KMS-11 (cell line): ENCODE results near the gene CACNA1G.

Experiments
- H2AFZ ChIP-seq: fragments of 200-600 bp; sonication (generic); 2 replicates; pipeline ENCODE4 v1.6.1; 2016; ENCODE audit warnings: antibody characterized with exemption, mixed run types, low read depth
- H3K27ac ChIP-seq: fragments of 200-600 bp; sonication (generic); 2 replicates; pipeline ENCODE4 v1.6.1; 2016; ENCODE audit warnings: mild to moderate bottlenecking, mixed run types
- H3K27me3 ChIP-seq: fragments of 200-600 bp; sonication (generic); 2 replicates; pipeline ENCODE4 v1.6.1; 2017; ENCODE audit warnings: mild to moderate bottlenecking, low read depth, mixed run types, moderate library complexity; ENCODE audit not compliant: insufficient read depth
- H3K36me3 ChIP-seq: fragments of 200-600 bp; sonication (generic); 2 replicates; pipeline ENCODE4 v1.6.1; 2017; ENCODE audit warnings: mild to moderate bottlenecking, mixed run types; ENCODE audit not compliant: insufficient read depth
- H3K4me1 ChIP-seq: fragments of 200-600 bp; sonication (generic); 2 replicates; pipeline ENCODE4 v1.6.1; 2016; ENCODE audit warnings: mild to moderate bottlenecking, low read depth, mixed run types; ENCODE audit not compliant: poor library complexity, severe bottlenecking
- H3K4me2 ChIP-seq: fragments of 200-600 bp; sonication (generic); 2 replicates; pipeline ENCODE4 v1.7.0; 2016; ENCODE audit warnings: mild to moderate bottlenecking, mixed run types
- H3K4me3 ChIP-seq: fragments of 200-600 bp; sonication (generic); IDR thresholded peaks from 2 replicates; pipeline ENCODE4 v1.6.1; 2017; ENCODE audit warnings: low read depth, low read length, mixed read lengths; ENCODE audit not compliant: insufficient read depth
- H3K79me2 ChIP-seq: fragments of 200-600 bp; sonication (generic); 2 replicates; pipeline ENCODE4 v1.6.1; 2016; ENCODE audit warnings: low read depth, mixed run types; ENCODE audit not compliant: insufficient read depth
- H3K9ac ChIP-seq: fragments of 200-600 bp; sonication (generic); 2 replicates; pipeline ENCODE4 v1.6.1; 2016; ENCODE audit warnings: mild to moderate bottlenecking, mixed run types
- H4K20me1 ChIP-seq: fragments of 200-600 bp; sonication (generic); 2 replicates; pipeline ENCODE4 v1.6.1; 2016; ENCODE audit warnings: mild to moderate bottlenecking, mixed run types; ENCODE audit not compliant: insufficient read depth
- TF ChIP-seq, protein P1 (sequence below): fragments of 200-600 bp; sonication (generic); conservative IDR thresholded peaks from 2 replicates; pipeline ENCODE4 v1.6.1; 2017; ENCODE audit warnings: low read depth, mild to moderate bottlenecking, antibody characterized with exemption, low read length, moderate library complexity, mixed read lengths

The CACNA1G gene

GRCh38 chr17:50523208-50523607, 37.3 kb upstream of the CACNA1G start:
- H3K27ac ChIP-seq, result no peak overlapping the region
- no peaks in the 10 kb centered on the region for H3K79me2 ChIP-seq
- H3K4me1 ChIP-seq, result peaks cover 6% of the 10 kb centered on the region
- TF ChIP-seq, protein P1, sequence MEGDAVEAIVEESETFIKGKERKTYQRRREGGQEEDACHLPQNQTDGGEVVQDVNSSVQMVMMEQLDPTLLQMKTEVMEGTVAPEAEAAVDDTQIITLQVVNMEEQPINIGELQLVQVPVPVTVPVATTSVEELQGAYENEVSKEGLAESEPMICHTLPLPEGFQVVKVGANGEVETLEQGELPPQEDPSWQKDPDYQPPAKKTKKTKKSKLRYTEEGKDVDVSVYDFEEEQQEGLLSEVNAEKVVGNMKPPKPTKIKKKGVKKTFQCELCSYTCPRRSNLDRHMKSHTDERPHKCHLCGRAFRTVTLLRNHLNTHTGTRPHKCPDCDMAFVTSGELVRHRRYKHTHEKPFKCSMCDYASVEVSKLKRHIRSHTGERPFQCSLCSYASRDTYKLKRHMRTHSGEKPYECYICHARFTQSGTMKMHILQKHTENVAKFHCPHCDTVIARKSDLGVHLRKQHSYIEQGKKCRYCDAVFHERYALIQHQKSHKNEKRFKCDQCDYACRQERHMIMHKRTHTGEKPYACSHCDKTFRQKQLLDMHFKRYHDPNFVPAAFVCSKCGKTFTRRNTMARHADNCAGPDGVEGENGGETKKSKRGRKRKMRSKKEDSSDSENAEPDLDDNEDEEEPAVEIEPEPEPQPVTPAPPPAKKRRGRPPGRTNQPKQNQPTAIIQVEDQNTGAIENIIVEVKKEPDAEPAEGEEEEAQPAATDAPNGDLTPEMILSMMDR, result no peak
- no peak overlapping the region for H2AFZ ChIP-seq
- H4K20me1 ChIP-seq, result no peaks in the 10 kb centered on the region
- H3K4me3 ChIP-seq, result no peak overlapping the region
- H3K27me3 ChIP-seq, result no peaks in the 10 kb centered on the region
- H3K4me2 ChIP-seq, result no peak overlapping the region
- H3K36me3 ChIP-seq, result no peaks in the 10 kb centered on the region
- no peak overlapping the region for H3K9ac ChIP-seq

GRCh38 chr17:50524838-50525237, 35.7 kb upstream of the CACNA1G start:
- peaks cover 6% of the 10 kb centered on the region for H3K4me1 ChIP-seq
- H4K20me1 ChIP-seq, result no peaks in the 10 kb centered on the region
- H3K36me3 ChIP-seq, result no peaks in the 10 kb centered on the region
- TF ChIP-seq, protein P1, result no peak
- H3K27me3 ChIP-seq, result no peaks in the 10 kb centered on the region; the same call in 1 of the 2 replicates
- no peaks in the 10 kb centered on the region for H3K79me2 ChIP-seq
- H3K4me3 ChIP-seq, result no peak overlapping the region
- H3K27ac ChIP-seq, result no peak overlapping the region
- no peak overlapping the region for H3K4me2 ChIP-seq
- H3K9ac ChIP-seq, result no peak overlapping the region
- no peak overlapping the region for H2AFZ ChIP-seq

DNA sequence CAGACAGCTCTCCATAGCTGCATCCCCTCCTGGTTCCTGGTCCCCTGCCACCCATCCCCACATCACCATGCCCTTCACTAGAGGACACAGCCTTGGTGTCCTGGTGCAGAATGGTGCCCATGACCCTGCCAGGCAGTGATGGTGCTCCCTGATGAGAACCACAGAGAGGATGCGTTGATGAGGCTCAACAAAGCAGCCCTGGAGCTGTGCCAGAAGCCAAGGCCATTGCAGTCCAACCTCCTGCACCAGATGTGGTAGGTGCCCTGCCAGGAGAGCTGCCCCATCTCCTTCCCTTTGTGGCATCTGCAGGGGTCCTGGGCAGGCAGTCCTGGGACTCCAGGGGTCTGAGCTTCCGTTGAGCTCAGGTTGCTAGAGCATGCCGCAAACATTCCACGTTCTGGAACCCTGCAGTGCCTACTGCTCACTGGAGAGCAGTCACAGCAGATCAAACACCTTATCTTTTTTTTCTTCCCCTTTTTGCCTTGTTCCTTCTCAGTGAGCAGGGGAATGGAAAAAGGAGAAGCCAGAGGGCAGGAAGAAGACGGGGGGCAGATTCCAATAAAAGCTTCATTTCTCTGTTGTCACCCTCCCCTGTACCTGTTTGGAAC, 33.3 kb upstream of the CACNA1G start:
- Histone ChIP-seq H3K4me2 (no peak overlapping the region), H3K36me3 (no peaks in the 10 kb centered on the region), H2AFZ (no peak overlapping the region), H3K4me3 (no peak overlapping the region), H3K79me2 (no peaks in the 10 kb centered on the region), H4K20me1 (no peaks in the 10 kb centered on the region), H3K9ac (no peak overlapping the region), H3K4me1 (no peaks in the 10 kb centered on the region), H3K27me3 (peaks cover 18% of the 10 kb centered on the region), H3K27ac (no peak overlapping the region)
- TF ChIP-seq, protein P1, result no peak

GRCh38 chr17:50527949-50528474, 32.5 kb upstream of the CACNA1G start:
- Histone ChIP-seq H2AFZ (no peak overlapping the region), H3K27ac (no peak overlapping the region), H3K27me3 (peaks cover 23% of the 10 kb centered on the region), H3K4me2 (no peak overlapping the region), H3K36me3 (no peaks in the 10 kb centered on the region), H3K79me2 (no peaks in the 10 kb centered on the region), H3K4me1 (no peaks in the 10 kb centered on the region), H4K20me1 (no peaks in the 10 kb centered on the region), H3K9ac (no peak overlapping the region), H3K4me3 (no peak overlapping the region)
- TF ChIP-seq, protein P1, result no peak
